ENCODE data around the gene ZNF594.
"Not testable (repeated sequence)": the region's sequence is repeated elsewhere in the genome, so short reads cannot be mapped to it uniquely, and the experiment has no call there.

Gene ZNF594

GRCh38 chr17:5134571-5134970, 57.1 kb downstream of the ZNF594 start:
- not testable (repeated sequence) for H3K27ac Mint-ChIP-seq, H3K9me3 Mint-ChIP-seq, ATAC-seq, H3K4me1 Mint-ChIP-seq, H3K4me3 Mint-ChIP-seq, H3K36me3 Mint-ChIP-seq
- H3K27me3 Mint-ChIP-seq, result peaks cover 47% of the 10 kb centered on the region

GRCh38 chr17:5133961-5134360, 57.7 kb downstream of the ZNF594 start:
- H3K4me3 Mint-ChIP-seq, H3K27ac Mint-ChIP-seq, H3K9me3 Mint-ChIP-seq, ATAC-seq, H3K4me1 Mint-ChIP-seq, H3K36me3 Mint-ChIP-seq: not testable (repeated sequence)
- peaks cover 48% of the 10 kb centered on the region for H3K27me3 Mint-ChIP-seq

- Mint-ChIP-seq H3K4me3 (no peak overlapping the region), H3K36me3 (no peaks in the 10 kb centered on the region), H3K27me3 (peaks cover 48% of the 10 kb centered on the region), H3K9me3 (no peaks in the 10 kb centered on the region), H3K4me1 (peaks cover 6% of the 10 kb centered on the region), H3K27ac (no peak overlapping the region)
- ATAC-seq, result no peak
These were observed 58.4 kb downstream of the ZNF594 start for GRCh38 chr17:5133311-5133710.

- not testable (repeated sequence) for H3K36me3 Mint-ChIP-seq, ATAC-seq, H3K4me1 Mint-ChIP-seq, H3K27ac Mint-ChIP-seq, H3K9me3 Mint-ChIP-seq, H3K4me3 Mint-ChIP-seq
- H3K27me3 Mint-ChIP-seq, result peaks cover 48% of the 10 kb centered on the region
These were observed 59.0 kb downstream of the ZNF594 start for GRCh38 chr17:5132503-5133225.

GRCh38 chr17:5131799-5132502, 59.7 kb downstream of the ZNF594 start:
- H3K27ac Mint-ChIP-seq, H3K4me1 Mint-ChIP-seq, ATAC-seq, H3K4me3 Mint-ChIP-seq, H3K9me3 Mint-ChIP-seq, H3K36me3 Mint-ChIP-seq: not testable (repeated sequence)
- H3K27me3 Mint-ChIP-seq, result peaks cover 47% of the 10 kb centered on the region

GRCh38 chr17:5131146-5131715, 60.4 kb downstream of the ZNF594 start:
- Mint-ChIP-seq H3K4me3 (no peak overlapping the region), H3K4me1 (peaks cover 6% of the 10 kb centered on the region), H3K36me3 (no peaks in the 10 kb centered on the region), H3K27me3 (peaks cover 40% of the 10 kb centered on the region), H3K27ac (no peak overlapping the region), H3K9me3 (no peaks in the 10 kb centered on the region)
- no peak for ATAC-seq

GRCh38 chr17:5130687-5131086, 61.0 kb downstream of the ZNF594 start:
- peaks cover 35% of the 10 kb centered on the region for H3K27me3 Mint-ChIP-seq
- not testable (repeated sequence) for ATAC-seq, H3K9me3 Mint-ChIP-seq, H3K27ac Mint-ChIP-seq, H3K4me3 Mint-ChIP-seq, H3K4me1 Mint-ChIP-seq, H3K36me3 Mint-ChIP-seq

GRCh38 chr17:5130261-5130660, 61.4 kb downstream of the ZNF594 start:
- not testable (repeated sequence) for ATAC-seq, H3K36me3 Mint-ChIP-seq, H3K27ac Mint-ChIP-seq, H3K9me3 Mint-ChIP-seq, H3K4me1 Mint-ChIP-seq, H3K4me3 Mint-ChIP-seq
- peaks cover 34% of the 10 kb centered on the region for H3K27me3 Mint-ChIP-seq

- not testable (repeated sequence) for H3K27ac Mint-ChIP-seq, H3K9me3 Mint-ChIP-seq, H3K4me1 Mint-ChIP-seq, H3K4me3 Mint-ChIP-seq, H3K36me3 Mint-ChIP-seq
- peak; percentile 31 for ATAC-seq
- peaks cover 35% of the 10 kb centered on the region for H3K27me3 Mint-ChIP-seq
These were observed 61.9 kb downstream of the ZNF594 start for GRCh38 chr17:5129770-5130169.
